ENCODE measurements around the gene POLD2. TPM values are rescaled to one million over a fixed set of nuclear protein-coding genes. Genes with fewer than 3 reads are reported as not detected.
A peak's percentile ranks its signal among the peaks of the same experiment; 100 is the strongest.

The POLD2 gene
- total RNA-seq, 1 experiment from 2014 or later = 131 TPM

DNA sequence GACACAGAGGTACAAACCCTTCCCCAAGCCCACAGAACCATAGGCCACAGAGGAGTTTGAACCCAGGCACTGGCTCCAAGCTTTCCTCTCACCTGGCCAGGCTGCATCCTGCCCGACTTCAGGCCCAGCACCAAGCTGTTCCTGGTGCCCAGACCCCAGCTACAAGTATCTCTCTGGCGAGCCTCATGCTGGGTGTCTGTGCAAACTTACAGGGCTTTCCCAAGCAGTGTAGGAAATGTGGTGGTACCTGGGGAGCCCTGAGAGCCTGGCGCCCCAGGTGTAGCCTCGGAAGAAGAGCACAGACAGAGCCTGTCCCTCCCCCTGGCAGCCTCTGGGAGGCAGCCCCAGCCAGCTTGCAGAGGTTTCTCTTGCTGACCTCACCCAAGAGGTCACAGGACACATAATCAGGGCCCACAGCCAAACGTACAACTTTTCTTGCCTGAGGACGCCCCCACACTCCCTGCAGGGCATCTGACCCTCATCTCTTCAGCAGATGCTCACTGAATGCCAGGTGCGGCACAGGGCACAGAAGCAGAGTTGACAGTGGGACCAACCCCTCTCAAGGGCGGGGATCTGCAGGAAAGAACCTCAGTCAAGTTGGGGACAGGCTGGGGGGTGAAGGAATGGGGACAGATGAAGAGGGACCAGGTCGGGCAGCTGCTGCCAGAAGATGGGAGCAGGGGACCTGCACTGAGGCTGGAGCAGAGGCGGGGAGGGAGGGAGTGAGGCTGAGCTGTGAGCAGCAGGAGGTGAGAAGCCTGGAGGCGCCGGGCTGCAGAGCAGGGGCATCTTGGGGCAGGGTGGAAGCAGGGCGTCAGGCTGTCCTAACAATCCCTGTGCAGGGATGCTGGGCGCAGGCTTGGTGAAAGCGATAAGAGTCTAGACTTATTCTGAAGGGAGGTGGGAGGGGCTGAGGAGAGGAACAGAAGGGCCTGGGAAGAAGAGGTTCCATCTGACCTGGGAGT, 34.0 kb upstream of the POLD2 start:
- Histone ChIP-seq H3K9ac (ENCODE audit: extremely low read depth, insufficient read length, low read length) (no peak overlapping the region), H2BK120ac (ENCODE audit: low read depth, low read length, poor library complexity, severe bottlenecking) (no peak overlapping the region), H2AFZ (ENCODE audit: low read length) (no peak overlapping the region), H3K79me1 (ENCODE audit: insufficient read depth, low read depth, low read length, poor library complexity, severe bottlenecking) (no peaks in the 10 kb centered on the region), H2AK5ac (ENCODE audit: insufficient read length, low read length) (no peak overlapping the region), H3K27me3 (ENCODE audit: insufficient read depth, low read length) (no peaks in the 10 kb centered on the region), H3K56ac (ENCODE audit: insufficient read length, low read depth, low read length) (no peak overlapping the region), H3K4me1 (ENCODE audit: insufficient read depth, low read length) (no peaks in the 10 kb centered on the region), H4K8ac (replicated peaks; ENCODE audit: insufficient read length, low read depth, low read length) (no peak overlapping the region), H3K4ac (ENCODE audit: low read depth, low read length) (no peak overlapping the region), H2BK15ac (ENCODE audit: low read depth, low read length) (no peak overlapping the region), H4K20me1 (ENCODE audit: control insufficient read depth, insufficient read depth, insufficient read length) (no peaks in the 10 kb centered on the region), H3T11ph (ENCODE audit: low read length) (no peak overlapping the region), H3K23ac (ENCODE audit: insufficient read length, low read depth, low read length) (no peak overlapping the region), H3K14ac (ENCODE audit: insufficient read depth, low read length) (no peak overlapping the region), H3K18ac (ENCODE audit: insufficient read length, low read depth, low read length) (no peak overlapping the region), H3K4me2 (ENCODE audit: insufficient read depth, insufficient read length, low read length) (no peak overlapping the region), H2BK12ac (ENCODE audit: insufficient read length, low read depth, low read length) (no peak overlapping the region), H2BK5ac (ENCODE audit: insufficient read length, low read length) (no peak overlapping the region), H4K91ac (ENCODE audit: insufficient read length, low read depth, low read length) (no peak overlapping the region), H4K5ac (ENCODE audit: insufficient read length, low read depth, low read length) (no peak overlapping the region), H3K79me2 (ENCODE audit: insufficient read depth, low read length) (no peaks in the 10 kb centered on the region), H2BK20ac (ENCODE audit: low read depth, low read length, poor library complexity, severe bottlenecking) (no peak overlapping the region), H3K23me2 (ENCODE audit: insufficient read length, low read depth, low read length, poor library complexity, severe bottlenecking) (no peaks in the 10 kb centered on the region), H3K9me3 (ENCODE audit: control insufficient read depth, low read depth, low read length) (no peaks in the 10 kb centered on the region), H3K27ac (ENCODE audit: insufficient read length, low read depth, low read length) (no peak overlapping the region)
- Mint-ChIP-seq H3K36me3 (ENCODE audit: insufficient read depth in 1 of 3, low read depth in 3 of 3) (no peaks in the 10 kb centered on the region), H3K4me1 (peaks cover 3 to 7% of the 10 kb centered on the region in 2 experiments; a peak in 2 of 4 replicates), H3K27me3 (ENCODE audit: low read depth) (peaks cover 2% of the 10 kb centered on the region), H3K27ac (no peak overlapping the region), H3K4me3 (no peak overlapping the region; a peak in 1 of 5 replicates), H3K9me3 (no peaks in the 10 kb centered on the region)
- DNase-seq = peak; percentile 27
- TF ChIP-seq, protein P1, sequence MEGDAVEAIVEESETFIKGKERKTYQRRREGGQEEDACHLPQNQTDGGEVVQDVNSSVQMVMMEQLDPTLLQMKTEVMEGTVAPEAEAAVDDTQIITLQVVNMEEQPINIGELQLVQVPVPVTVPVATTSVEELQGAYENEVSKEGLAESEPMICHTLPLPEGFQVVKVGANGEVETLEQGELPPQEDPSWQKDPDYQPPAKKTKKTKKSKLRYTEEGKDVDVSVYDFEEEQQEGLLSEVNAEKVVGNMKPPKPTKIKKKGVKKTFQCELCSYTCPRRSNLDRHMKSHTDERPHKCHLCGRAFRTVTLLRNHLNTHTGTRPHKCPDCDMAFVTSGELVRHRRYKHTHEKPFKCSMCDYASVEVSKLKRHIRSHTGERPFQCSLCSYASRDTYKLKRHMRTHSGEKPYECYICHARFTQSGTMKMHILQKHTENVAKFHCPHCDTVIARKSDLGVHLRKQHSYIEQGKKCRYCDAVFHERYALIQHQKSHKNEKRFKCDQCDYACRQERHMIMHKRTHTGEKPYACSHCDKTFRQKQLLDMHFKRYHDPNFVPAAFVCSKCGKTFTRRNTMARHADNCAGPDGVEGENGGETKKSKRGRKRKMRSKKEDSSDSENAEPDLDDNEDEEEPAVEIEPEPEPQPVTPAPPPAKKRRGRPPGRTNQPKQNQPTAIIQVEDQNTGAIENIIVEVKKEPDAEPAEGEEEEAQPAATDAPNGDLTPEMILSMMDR (conservative IDR thresholded peaks at IDR 0.05) = peak; percentile 28; the same call in 2 of the 3 replicates
- WGBS (ENCODE audit: extremely low coverage, insufficient read length, low lambda C conversion rate) = no CpG with 5 or more reads among the region's 15 CpGs
